PC-3 (cell line): Measurements from ENCODE around the gene MAGEF1. TPM values are rescaled to one million over a fixed set of nuclear protein-coding genes. Genes with fewer than 3 reads are reported as not detected.

ENCODE experiments used
- ATAC-seq: fragments of 200-7000 bp; cut with Tn5 transposase; 2 replicates; pipeline ENCODE4 v1.9.1; 2020; ENCODE audit warnings: mild to moderate bottlenecking, moderate library complexity
- BruUV-seq: library from RNA; stranded (reverse); fragments of 400-500 nt; replicated peaks from 2 replicates; lab custom pipeline; 2021; lab: Mats Ljungman, UMichigan
- CTCF ChIA-PET: fragments of 300-600 bp; sonication (Branson Sonifier 250); formaldehyde crosslinking; loops from one replicate; lab custom pipeline; 2022; ENCODE audit warnings: antibody characterized with exemption; lab: Charles Lee
- POLR2A ChIA-PET: fragments of 300-600 bp; sonication (Branson Sonifier 250); formaldehyde crosslinking; loops from one replicate; lab custom pipeline; 2022; ENCODE audit warnings: antibody characterized with exemption; ENCODE audit not compliant: unreplicated experiment; lab: Charles Lee
- DNase-seq: peaks from one replicate; pipeline ENCODE4 v3.0.0-alpha.2; 2015
- H2AFZ ChIP-seq: fragments of 300-600 bp; sonication (generic); 2 replicates; pipeline ENCODE4 v1.6.0; 2016; ENCODE audit warnings: antibody characterized with exemption, low read length
- H3F3A ChIP-seq: fragments of 300-600 bp; sonication (generic); one replicate; pipeline ENCODE4 v1.6.0; 2017; ENCODE audit warnings: antibody characterized with exemption, low read length, control low read depth, mild to moderate bottlenecking; ENCODE audit not compliant: unreplicated experiment
- H3K27ac ChIP-seq: fragments of 300-600 bp; sonication (generic); 2 replicates; pipeline ENCODE4 v1.5.1; 2016; ENCODE audit warnings: mild to moderate bottlenecking, low read length
- H3K27me3 ChIP-seq: fragments of 300-600 bp; sonication (generic); 2 replicates; pipeline ENCODE4 v1.6.1; 2016; ENCODE audit warnings: low read length, mixed read lengths
- H3K36me3 ChIP-seq: fragments of 300-600 bp; sonication (generic); 2 replicates; pipeline ENCODE4 v1.6.1; 2016; ENCODE audit warnings: low read depth, mixed run types, low read length, mixed read lengths
- H3K4me1 ChIP-seq: fragments of 300-600 bp; sonication (generic); 2 replicates; pipeline ENCODE4 v1.5.1; 2016; ENCODE audit warnings: low read length; ENCODE audit not compliant: insufficient read depth
- H3K4me2 ChIP-seq: fragments of 300-600 bp; sonication (generic); 2 replicates; pipeline ENCODE4 v1.6.0; 2016; ENCODE audit warnings: low read length
- H3K4me3 ChIP-seq: fragments of 300-600 bp; sonication (generic); 2 replicates; pipeline ENCODE4 v1.5.1; 2016; ENCODE audit warnings: mild to moderate bottlenecking, low read length, mixed read lengths
- H3K79me2 ChIP-seq: fragments of 300-600 bp; sonication (generic); 2 replicates; pipeline ENCODE4 v1.6.1; 2017; ENCODE audit warnings: low read length, mixed read lengths
- H3K9ac ChIP-seq: fragments of 300-600 bp; sonication (generic); 2 replicates; pipeline ENCODE4 v1.6.0; 2016; ENCODE audit warnings: mild to moderate bottlenecking, low read length
- H3K9me2 ChIP-seq: fragments of 300-600 bp; sonication (generic); replicated peaks from 2 replicates; pipeline ENCODE4 v1.6.1; 2016; ENCODE audit warnings: mixed run types, low read length, mixed read lengths
- H3K9me3 ChIP-seq: fragments of 300-600 bp; sonication (generic); 2 replicates; pipeline ENCODE4 v1.6.1; 2016; ENCODE audit warnings: low read length, mixed read lengths
- H4K20me1 ChIP-seq: fragments of 300-600 bp; sonication (generic); 2 replicates; pipeline ENCODE4 v1.6.1; 2016; ENCODE audit warnings: low read length, mixed read lengths
- EZH2 ChIP-seq: fragments of 300-600 bp; sonication (generic); IDR thresholded peaks from one replicate; pipeline ENCODE4 v1.6.1; 2017; ENCODE audit warnings: antibody characterized with exemption, mild to moderate bottlenecking, low read length; ENCODE audit not compliant: unreplicated experiment
- EZH2phosphoT487 ChIP-seq: fragments of 300-600 bp; sonication (generic); IDR thresholded peaks from 2 replicates; pipeline ENCODE4 v1.6.1; 2018; ENCODE audit warnings: mild to moderate bottlenecking, antibody characterized with exemption, low read length, borderline replicate concordance
- intact Hi-C: fragments of 100-400 bp; cut with micrococcal nuclease; formaldehyde crosslinking; loops from 2 replicates; pipeline ENCODE4 v1.9.0; 2023
- total RNA-seq: library from RNA; depleted of rRNA; stranded (reverse); fragments of >200 nt; gene quantifications from 2 replicates; pipeline ENCODE4 v1.2.3, GENCODE V29; 2014
- TF ChIP-seq, protein P1 (sequence below): fragments of 300-600 bp; sonication (generic); conservative IDR thresholded peaks from 2 replicates; pipeline ENCODE4 v1.5.1; 2017; ENCODE audit warnings: antibody characterized with exemption, low read depth, mild to moderate bottlenecking, low read length

MAGEF1 gene
- total RNA-seq, 1 experiment from 2014 or later, result 43.6 TPM

DNA sequence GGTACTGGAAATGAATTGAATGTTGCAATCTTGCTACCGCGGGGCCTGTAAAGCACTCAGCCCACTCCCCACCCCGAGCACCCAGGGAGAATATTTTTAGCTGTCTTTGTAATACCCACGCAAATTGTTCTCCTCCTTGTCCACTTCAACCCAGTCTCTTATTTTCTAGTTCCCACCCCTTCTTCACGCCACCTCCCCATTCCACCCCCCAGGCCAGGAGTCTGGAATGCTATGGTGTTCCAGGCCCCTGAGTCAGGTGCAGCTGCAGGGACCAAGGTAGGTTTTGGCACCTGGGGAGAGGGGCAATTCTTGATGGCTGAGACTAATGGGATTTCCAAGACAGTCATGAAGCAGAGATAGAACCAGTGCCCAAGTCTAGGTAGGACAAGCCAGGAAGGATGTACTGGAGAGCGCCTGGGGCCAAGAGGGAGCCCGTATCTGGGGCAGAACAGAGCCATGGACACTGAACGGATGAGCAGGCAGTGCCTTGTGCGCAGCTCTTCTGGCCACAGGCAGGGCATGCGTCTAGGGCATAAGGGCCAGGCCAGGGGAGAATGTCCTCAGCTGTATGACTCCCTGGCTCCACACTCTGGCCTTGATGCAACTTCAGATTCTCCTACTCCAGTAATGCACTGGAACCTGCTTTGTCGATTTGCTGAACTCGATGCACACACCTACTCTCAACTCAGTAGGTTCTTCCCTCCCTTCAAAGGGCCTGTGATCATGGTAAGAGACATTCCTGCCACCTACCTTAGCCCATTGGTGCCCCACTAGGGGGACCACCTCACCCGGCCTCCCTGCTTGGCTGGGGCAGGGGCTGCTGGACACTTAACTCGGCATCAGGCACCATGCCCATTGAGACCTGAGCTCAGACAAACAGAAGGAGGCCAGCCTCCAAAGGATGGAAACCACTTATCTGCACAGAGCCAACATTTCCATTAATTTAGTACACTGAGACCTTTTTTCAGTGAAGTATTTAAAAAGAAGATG is 34.6 kb upstream of the MAGEF1 start:
- TF ChIP-seq EZH2phosphoT487 (no peak), EZH2 (no peak)
- TF ChIP-seq, protein P1, sequence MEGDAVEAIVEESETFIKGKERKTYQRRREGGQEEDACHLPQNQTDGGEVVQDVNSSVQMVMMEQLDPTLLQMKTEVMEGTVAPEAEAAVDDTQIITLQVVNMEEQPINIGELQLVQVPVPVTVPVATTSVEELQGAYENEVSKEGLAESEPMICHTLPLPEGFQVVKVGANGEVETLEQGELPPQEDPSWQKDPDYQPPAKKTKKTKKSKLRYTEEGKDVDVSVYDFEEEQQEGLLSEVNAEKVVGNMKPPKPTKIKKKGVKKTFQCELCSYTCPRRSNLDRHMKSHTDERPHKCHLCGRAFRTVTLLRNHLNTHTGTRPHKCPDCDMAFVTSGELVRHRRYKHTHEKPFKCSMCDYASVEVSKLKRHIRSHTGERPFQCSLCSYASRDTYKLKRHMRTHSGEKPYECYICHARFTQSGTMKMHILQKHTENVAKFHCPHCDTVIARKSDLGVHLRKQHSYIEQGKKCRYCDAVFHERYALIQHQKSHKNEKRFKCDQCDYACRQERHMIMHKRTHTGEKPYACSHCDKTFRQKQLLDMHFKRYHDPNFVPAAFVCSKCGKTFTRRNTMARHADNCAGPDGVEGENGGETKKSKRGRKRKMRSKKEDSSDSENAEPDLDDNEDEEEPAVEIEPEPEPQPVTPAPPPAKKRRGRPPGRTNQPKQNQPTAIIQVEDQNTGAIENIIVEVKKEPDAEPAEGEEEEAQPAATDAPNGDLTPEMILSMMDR, result no peak
- H3F3A ChIP-seq, result no peaks in the 10 kb centered on the region
- no peak overlapping the region for H3K4me2 ChIP-seq
- ATAC-seq, result no peak
- no peaks in the 10 kb centered on the region for H3K9me2 ChIP-seq
- no peak for DNase-seq
- intact Hi-C loops, result no loop called here
- H3K27ac ChIP-seq, result no peak overlapping the region
- ChIA-PET POLR2A (no interaction called here), CTCF (interaction anchor here (0.6 to 0.9 kb wide), 2 partner anchors 31 to 297 kb away, joined by 3 to 4 read pairs; no protein-coding TSS in a partner anchor)
- no peak overlapping the region for H3K9ac ChIP-seq
- H3K79me2 ChIP-seq, result no peaks in the 10 kb centered on the region
- H2AFZ ChIP-seq, result no peak overlapping the region
- H3K4me1 ChIP-seq, result peaks cover 8% of the 10 kb centered on the region
- no peak overlapping the region for H3K4me3 ChIP-seq
- no TSS peak for BruUV-seq
- H3K9me3 ChIP-seq, result no peaks in the 10 kb centered on the region
- H3K36me3 ChIP-seq, result no peaks in the 10 kb centered on the region
- no peaks in the 10 kb centered on the region for H4K20me1 ChIP-seq
- H3K27me3 ChIP-seq, result 0 out of 2 replicates have a peak, but pooled peaks cover 4% of the 10 kb centered on the region

DNA sequence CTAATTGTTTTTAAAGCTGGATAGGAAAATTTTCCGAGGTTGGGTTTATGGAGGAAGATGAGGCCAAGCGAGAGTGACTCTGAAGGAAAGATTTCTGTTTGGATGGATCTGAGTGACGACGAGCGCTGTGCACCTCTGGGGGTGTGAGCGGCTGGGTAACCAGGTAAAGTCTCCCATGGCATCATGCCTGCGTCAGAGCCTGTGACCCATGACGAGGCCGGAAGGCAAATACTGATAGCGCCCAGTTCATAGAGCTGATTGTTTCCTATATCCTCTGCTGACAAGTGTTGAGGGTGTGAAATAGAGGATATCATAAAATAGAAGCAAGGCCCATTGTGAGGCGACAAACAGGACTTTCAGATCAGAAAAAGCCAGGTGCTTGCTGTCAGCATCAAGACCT is 33.7 kb upstream of the MAGEF1 start:
- no TSS peak for BruUV-seq
- no peaks in the 10 kb centered on the region for H3K9me2 ChIP-seq
- intact Hi-C loops, result no loop called here
- ChIA-PET CTCF (no interaction called here), POLR2A (no interaction called here)
- H3K36me3 ChIP-seq, result no peaks in the 10 kb centered on the region
- no peak overlapping the region for H2AFZ ChIP-seq
- no peak overlapping the region for H3K4me3 ChIP-seq
- no peaks in the 10 kb centered on the region for H3K79me2 ChIP-seq
- H4K20me1 ChIP-seq, result no peaks in the 10 kb centered on the region
- no peak overlapping the region for H3K4me2 ChIP-seq
- peaks cover 12% of the 10 kb centered on the region for H3K4me1 ChIP-seq
- TF ChIP-seq EZH2 (no peak), EZH2phosphoT487 (no peak)
- TF ChIP-seq, protein P1, result no peak
- no peak for ATAC-seq
- H3K27ac ChIP-seq, result no peak overlapping the region
- no peaks in the 10 kb centered on the region for H3F3A ChIP-seq
- H3K9me3 ChIP-seq, result no peaks in the 10 kb centered on the region
- no peak for DNase-seq
- 0 out of 2 replicates have a peak, but pooled peaks cover 4% of the 10 kb centered on the region for H3K27me3 ChIP-seq
- no peak overlapping the region for H3K9ac ChIP-seq
